Neural cell (in vitro differentiated cells): ENCODE results near the gene SH3PXD2A.

Experiments used
- CTCF ChIP-seq: fragments of 450-650 bp; IDR thresholded peaks from 2 replicates; pipeline ENCODE4 v1.5.1; 2014; ENCODE audit warnings: antibody characterized with exemption, mild to moderate bottlenecking, moderate library complexity; ENCODE audit not compliant: poor library complexity, severe bottlenecking
- EZH2 ChIP-seq: fragments of 200-600, 300-800 bp; shearing (Covaris generic), sonication (generic); IDR thresholded peaks from 2 replicates; pipeline ENCODE4 v1.6.1; 2014; ENCODE audit warnings: antibody characterized with exemption, low read length, borderline replicate concordance, mild to moderate bottlenecking; ENCODE audit not compliant: insufficient read depth, poor library complexity, severe bottlenecking
- POLR2AphosphoS5 ChIP-seq: IDR thresholded peaks from 2 replicates; pipeline ENCODE4 v1.6.1; 2012

GRCh38 chr10:103633846-103634245 is 221.5 kb downstream of the SH3PXD2A start:
- TF ChIP-seq CTCF: no peak
- TF ChIP-seq POLR2AphosphoS5: no peak
- TF ChIP-seq EZH2: no peak
